GM12878 (cell line): ENCODE measurements around the gene IREB2. TPM values are rescaled to one million over a fixed set of nuclear protein-coding genes. Genes with fewer than 3 reads are reported as not detected.

Experiments
- ATAC-seq: fragments of 200-7000 bp; cut with Tn5 transposase; 3 replicates; pipeline ENCODE4 v1.9.1; 2020; ENCODE audit warnings: mild to moderate bottlenecking, moderate library complexity
- BruUV-seq: library from RNA; stranded (reverse); fragments of 400-500 nt; replicated peaks from 2 replicates; lab custom pipeline; 2021; lab: Mats Ljungman, UMichigan
- CTCF ChIA-PET: fragments of 300-600 bp; sonication (Branson Sonifier 250); formaldehyde crosslinking; extraction: SDS; loops from one replicate; lab custom pipeline; 2021; ENCODE audit warnings: inconsistent platforms; lab: Yijun Ruan, JAX
- POLR2A ChIA-PET: fragments of 350-600 bp; formaldehyde crosslinking; extraction: SDS; loops from one replicate; lab custom pipeline; 2021; ENCODE audit warnings: inconsistent platforms; lab: Charles Lee
- RAD21 ChIA-PET: fragments of 300-600 bp; sonication (Branson Sonifier 250); formaldehyde crosslinking; loops from one replicate; lab custom pipeline; 2023; ENCODE audit warnings: antibody characterized with exemption; ENCODE audit not compliant: unreplicated experiment; lab: Charles Lee
- SMC1A ChIA-PET: fragments of 300-600 bp; sonication (Branson Sonifier 250); formaldehyde crosslinking; loops from one replicate; lab custom pipeline; 2023; ENCODE audit not compliant: unreplicated experiment, uncharacterized antibody; lab: Charles Lee
- DNase-seq: peaks from one replicate; pipeline ENCODE4 v3.0.0-alpha.2; 2011; ENCODE audit warnings: low read depth, low spot score
- FAIRE-seq: peaks from 3 replicates; lab custom pipeline; 2011; peaks lifted over from hg19 to GRCh38; lab: Jason Lieb, UNC
- H2AFZ ChIP-seq: 2 replicates; pipeline ENCODE4 v1.6.0; 2011; ENCODE audit warnings: low read depth, low read length, control low read depth; ENCODE audit not compliant: control insufficient read depth
- H3K27ac ChIP-seq: 2 replicates; pipeline ENCODE4 v1.5.1; 2011; ENCODE audit warnings: control low read depth; ENCODE audit not compliant: control insufficient read depth, insufficient read depth
- H3K27me3 ChIP-seq, 2 experiments: replicated peaks in 1 of 2; 2 replicates each; pipeline versions ENCODE4 v1.6.0 to v1.6.1; 2011; ENCODE audit warnings: low read length in 1 of 2; ENCODE audit not compliant: control insufficient read depth in 2 of 2, insufficient read depth in 2 of 2
- H3K36me3 ChIP-seq, 2 experiments: 2 replicates each; pipeline ENCODE4 v1.5.1; 2011; ENCODE audit warnings: low read length in 1 of 2; ENCODE audit not compliant: control insufficient read depth in 2 of 2, insufficient read depth in 2 of 2
- H3K4me1 ChIP-seq: 2 replicates; pipeline ENCODE4 v1.6.1; 2011; ENCODE audit warnings: mild to moderate bottlenecking, low read length, moderate library complexity, mixed read lengths; ENCODE audit not compliant: control insufficient read depth, insufficient read depth
- H3K4me2 ChIP-seq: 2 replicates; pipeline ENCODE4 v1.6.0; 2011; ENCODE audit warnings: control low read depth; ENCODE audit not compliant: control insufficient read depth, insufficient read depth
- H3K4me3 ChIP-seq: fragments of 200-600 bp; sonication (generic); 2 replicates; pipeline ENCODE4 v1.5.1; 2016
- H3K79me2 ChIP-seq: 2 replicates; pipeline ENCODE4 v1.6.0; 2011; ENCODE audit warnings: low read length; ENCODE audit not compliant: control insufficient read depth, insufficient read depth
- H3K9ac ChIP-seq: 2 replicates; pipeline ENCODE4 v1.8.0; 2011; ENCODE audit warnings: low read length, control low read depth, mixed read lengths; ENCODE audit not compliant: control insufficient read depth, insufficient read depth
- H3K9me3 ChIP-seq: replicated peaks from 3 replicates; pipeline ENCODE4 v1.5.1; 2011; ENCODE audit warnings: mild to moderate bottlenecking, low read length; ENCODE audit not compliant: control insufficient read depth, insufficient read depth
- H4K20me1 ChIP-seq: 2 replicates; pipeline ENCODE4 v1.6.0; 2011; ENCODE audit not compliant: control insufficient read depth, insufficient read depth
- CBFB ChIP-seq: IDR thresholded peaks from 2 replicates; pipeline ENCODE4 v1.6.1; 2016; ENCODE audit warnings: antibody characterized with exemption, low read depth
- CHD2 ChIP-seq: IDR thresholded peaks from 2 replicates; pipeline ENCODE4 v1.6.1; 2011; ENCODE audit warnings: low read depth, low read length, improper control_type of control experiment, borderline replicate concordance
- EP300 ChIP-seq, 2 experiments: fragments of 150-350 bp in 1 of 2; IDR thresholded peaks; 2 replicates each; pipeline ENCODE4 v1.6.1; 2011 to 2012; ENCODE audit warnings: low read depth in 2 of 2, low read length in 2 of 2, borderline replicate concordance in 1 of 2, improper control_type of control experiment in 1 of 2, inconsistent platforms in 1 of 2; ENCODE audit not compliant: control insufficient read depth in 1 of 2
- IKZF2 ChIP-seq, 2 experiments: fragments of 450-650 bp; IDR thresholded peaks; 2 replicates each; pipeline ENCODE4 v1.6.1; 2017; ENCODE audit warnings: mild to moderate bottlenecking in 2 of 2, moderate library complexity in 2 of 2
- LARP7 ChIP-seq: fragments of 450-650 bp; IDR thresholded peaks from 2 replicates; pipeline ENCODE4 v1.6.1; 2017; ENCODE audit warnings: mild to moderate bottlenecking
- RAD21 ChIP-seq: IDR thresholded peaks from 2 replicates; pipeline ENCODE4 v1.6.1; 2011; ENCODE audit warnings: mild to moderate bottlenecking, low read depth, low read length, moderate library complexity; ENCODE audit not compliant: insufficient read depth
- RAD51 ChIP-seq: fragments of 450-650 bp; IDR thresholded peaks from 2 replicates; pipeline ENCODE4 v1.6.1; 2016; ENCODE audit warnings: moderate library complexity, mild to moderate bottlenecking, inconsistent platforms
- RBBP5 ChIP-seq: fragments of 200-600 bp; sonication (generic); conservative IDR thresholded peaks from 2 replicates; pipeline ENCODE4 v1.6.1; 2016
- SIN3A ChIP-seq: IDR thresholded peaks from 2 replicates; pipeline ENCODE4 v1.6.1; 2012; ENCODE audit warnings: low read depth, low read length, improper control_type of control experiment
- SUZ12 ChIP-seq: fragments of 200-600 bp; sonication (generic); IDR thresholded peaks from one replicate; pipeline ENCODE4 v1.6.1; 2018; ENCODE audit warnings: antibody characterized with exemption, mild to moderate bottlenecking; ENCODE audit not compliant: unreplicated experiment
- ZNF384 ChIP-seq: IDR thresholded peaks from 2 replicates; pipeline ENCODE4 v1.6.1; 2012; ENCODE audit warnings: low read depth, mild to moderate bottlenecking, low read length, improper control_type of control experiment, borderline replicate concordance
- WGBS: methylation state at CpG from one replicate; pipeline ENCODE4 v1.1.6; 2016; ENCODE audit warnings: low lambda C conversion rate; ENCODE audit not compliant: insufficient replicate concordance, insufficient coverage; ENCODE audit errors: missing lambda C conversion rate; 5-methylcytosine and 5-hydroxymethylcytosine counted together
- in situ Hi-C: fragments of 300-500 bp; cut with MboI; formaldehyde crosslinking; loops from 9 replicates; pipeline ENCODE4 v1.14.3; 2018; ENCODE audit warnings: mixed read lengths
- intact Hi-C: fragments of 100-400 bp; cut with micrococcal nuclease; formaldehyde crosslinking; loops from one replicate; pipeline ENCODE4 v1.14.2; 2022; ENCODE audit not compliant: unreplicated experiment
- polyA plus RNA-seq, 11 experiments: library from polyadenylated mRNA; depleted of rRNA in 4 of 11; unstranded in 6 of 11; stranded (reverse) in 5 of 11; fragments of >200 nt; fragmentation: Nextera tagmentation in 4 of 11; fragmentation: Illumina TruSeq in 1 of 11; extraction: Ambion mirVana in 4 of 11; extraction: Trizol in 1 of 11; gene quantifications; 1 replicate in 1 of 11; 2 replicates in 10 of 11; pipeline versions ENCODE4 v1.2.1 to v1.2.3, GENCODE V29; 2011 to 2016; ENCODE audit warnings: inconsistent platforms in 2 of 11, missing spikeins in 2 of 11, low read depth in 1 of 11
- total RNA-seq, 4 experiments: library from RNA; depleted of rRNA in 3 of 4; stranded (reverse); fragments of >200 nt in 3 of 4; fragmentation: Illumina TruSeq in 1 of 4; extraction: Trizol in 1 of 4; gene quantifications; 2 replicates each; pipeline versions ENCODE4 v1.2.1 to v1.2.3, GENCODE V29; 2013 to 2021
- TF ChIP-seq, protein P1 (sequence below): IDR thresholded peaks from 2 replicates; pipeline ENCODE4 v1.6.1; 2012; ENCODE audit warnings: low read length, inconsistent platforms
- TF ChIP-seq, protein P2 (sequence below): fragments of 450-650 bp; IDR thresholded peaks from 2 replicates; pipeline ENCODE4 v1.6.1; 2017; ENCODE audit warnings: mild to moderate bottlenecking, low read depth, inconsistent platforms; ENCODE audit not compliant: poor library complexity, severe bottlenecking

Gene IREB2
- total and polyA plus RNA-seq, 10 of the 15 experiments (the other 5 are each of a cell fraction or from before 2014, with no cell fraction given) = 13.0 to 52.4 (median 24.4) TPM

DNA sequence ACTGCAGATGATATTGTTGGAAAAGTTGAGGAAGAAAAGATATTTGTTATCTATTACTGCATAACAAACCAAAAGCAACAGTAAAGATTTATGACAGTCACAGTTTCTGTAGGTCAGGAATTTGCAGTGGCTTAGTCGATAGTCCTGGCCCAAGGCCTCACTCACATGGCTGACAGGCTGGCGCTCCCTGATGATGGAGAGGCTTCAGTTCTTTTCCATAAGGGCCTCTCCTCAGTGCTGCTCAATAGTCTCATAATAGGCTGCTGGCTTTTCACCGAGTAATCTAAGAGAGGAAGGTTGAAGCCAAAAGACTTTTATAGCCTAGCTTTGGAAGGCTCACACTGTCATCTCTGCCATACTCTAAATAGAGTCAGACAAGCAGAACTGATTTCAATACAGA lies 17.7 kb downstream of the IREB2 start:
- WGBS = 85% methylated on average over 3 of the region's 3 CpGs
- RAD21 ChIA-PET = no interaction called here
- no peak overlapping the region for H3K27ac ChIP-seq
- CTCF ChIA-PET = no interaction called here
- H3K9ac ChIP-seq = no peak overlapping the region
- no peak overlapping the region for H2AFZ ChIP-seq
- no peak overlapping the region for H3K4me3 ChIP-seq
- H4K20me1 ChIP-seq = no peaks in the 10 kb centered on the region
- SMC1A ChIA-PET = no interaction called here
- intact Hi-C loops (no loop called here), in situ Hi-C loops (no loop called here)
- peaks cover 87% of the 10 kb centered on the region for H3K79me2 ChIP-seq
- no peaks in the 10 kb centered on the region for H3K27me3 ChIP-seq
- H3K4me2 ChIP-seq = no peak overlapping the region
- no peaks in the 10 kb centered on the region for H3K9me3 ChIP-seq
- FAIRE-seq = no peak
- no peak for DNase-seq
- ATAC-seq = peak; percentile 17
- no peaks in the 10 kb centered on the region; a peak in 1 of 4 replicates for H3K36me3 ChIP-seq
- BruUV-seq = no TSS peak
- TF ChIP-seq SUZ12 = no peak
- TF ChIP-seq ZNF384 = no peak
- TF ChIP-seq RAD21 = no peak
- TF ChIP-seq CHD2 = no peak
- TF ChIP-seq, protein P1, sequence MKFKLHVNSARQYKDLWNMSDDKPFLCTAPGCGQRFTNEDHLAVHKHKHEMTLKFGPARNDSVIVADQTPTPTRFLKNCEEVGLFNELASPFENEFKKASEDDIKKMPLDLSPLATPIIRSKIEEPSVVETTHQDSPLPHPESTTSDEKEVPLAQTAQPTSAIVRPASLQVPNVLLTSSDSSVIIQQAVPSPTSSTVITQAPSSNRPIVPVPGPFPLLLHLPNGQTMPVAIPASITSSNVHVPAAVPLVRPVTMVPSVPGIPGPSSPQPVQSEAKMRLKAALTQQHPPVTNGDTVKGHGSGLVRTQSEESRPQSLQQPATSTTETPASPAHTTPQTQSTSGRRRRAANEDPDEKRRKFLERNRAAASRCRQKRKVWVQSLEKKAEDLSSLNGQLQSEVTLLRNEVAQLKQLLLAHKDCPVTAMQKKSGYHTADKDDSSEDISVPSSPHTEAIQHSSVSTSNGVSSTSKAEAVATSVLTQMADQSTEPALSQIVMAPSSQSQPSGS = no peak
- TF ChIP-seq IKZF2 (IDR thresholded peaks at IDR 0.05) = no peak
- no peak for TF ChIP-seq RBBP5
- TF ChIP-seq EP300 (IDR thresholded peaks at IDR 0.05; ENCODE audit: borderline replicate concordance in 1 of 2, control insufficient read depth in 1 of 2, low read depth in 2 of 2, low read length in 2 of 2) = no peak
- TF ChIP-seq LARP7 = no peak
- TF ChIP-seq CBFB = no peak
- TF ChIP-seq RAD51 = no peak
- TF ChIP-seq, protein P2, sequence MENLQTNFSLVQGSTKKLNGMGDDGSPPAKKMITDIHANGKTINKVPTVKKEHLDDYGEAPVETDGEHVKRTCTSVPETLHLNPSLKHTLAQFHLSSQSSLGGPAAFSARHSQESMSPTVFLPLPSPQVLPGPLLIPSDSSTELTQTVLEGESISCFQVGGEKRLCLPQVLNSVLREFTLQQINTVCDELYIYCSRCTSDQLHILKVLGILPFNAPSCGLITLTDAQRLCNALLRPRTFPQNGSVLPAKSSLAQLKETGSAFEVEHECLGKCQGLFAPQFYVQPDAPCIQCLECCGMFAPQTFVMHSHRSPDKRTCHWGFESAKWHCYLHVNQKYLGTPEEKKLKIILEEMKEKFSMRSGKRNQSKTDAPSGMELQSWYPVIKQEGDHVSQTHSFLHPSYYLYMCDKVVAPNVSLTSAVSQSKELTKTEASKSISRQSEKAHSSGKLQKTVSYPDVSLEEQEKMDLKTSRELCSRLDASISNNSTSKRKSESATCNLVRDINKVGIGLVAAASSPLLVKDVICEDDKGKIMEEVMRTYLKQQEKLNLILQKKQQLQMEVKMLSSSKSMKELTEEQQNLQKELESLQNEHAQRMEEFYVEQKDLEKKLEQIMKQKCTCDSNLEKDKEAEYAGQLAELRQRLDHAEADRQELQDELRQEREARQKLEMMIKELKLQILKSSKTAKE = no peak
- TF ChIP-seq SIN3A = no peak
- POLR2A ChIA-PET = interaction anchor here (1.0 kb wide), 1 partner anchor 18 kb away, joined by 3 read pairs; the partner anchor contains the start of gene IREB2
- peaks cover 10% of the 10 kb centered on the region for H3K4me1 ChIP-seq
